H1 (cell line): ENCODE results near the gene CCK. TPM values are rescaled to one million over a fixed set of nuclear protein-coding genes. Genes with fewer than 3 reads are reported as not detected.
A peak's percentile ranks its signal among the peaks of the same experiment; 100 is the strongest.

Experiments
- CTCF ChIA-PET: fragments of 300-600 bp; sonication (Branson Sonifier 250); formaldehyde crosslinking; loops from one replicate; lab custom pipeline; 2021; ENCODE audit not compliant: partially characterized antibody; lab: Charles Lee
- POLR2A ChIA-PET: fragments of 300-600 bp; sonication (Branson Sonifier 250); formaldehyde crosslinking; loops from one replicate; lab custom pipeline; 2021; ENCODE audit warnings: inconsistent platforms; ENCODE audit not compliant: partially characterized antibody; lab: Charles Lee
- DNase-seq, 2 experiments: peaks; one replicate each; pipeline versions ENCODE4 v3.0.0 to v3.0.0-alpha.2; 2010 to 2022; ENCODE audit warnings: low spot score in 2 of 2, low read depth in 1 of 2, mixed read lengths in 1 of 2
- FAIRE-seq: peaks from 2 replicates; lab custom pipeline; 2011; peaks lifted over from hg19 to GRCh38; lab: Jason Lieb, UNC
- H2AFZ ChIP-seq: 2 replicates; pipeline ENCODE4 v1.8.1; 2012; ENCODE audit warnings: low read length, inconsistent platforms
- H2AK5ac ChIP-seq: 2 replicates; pipeline ENCODE4 v1.6.1; 2013; ENCODE audit warnings: low read depth, low read length
- H2BK120ac ChIP-seq: replicated peaks from 2 replicates; pipeline ENCODE3; 2013; ENCODE audit warnings: low read depth, low read length, inconsistent platforms
- H2BK12ac ChIP-seq: 2 replicates; pipeline ENCODE4 v1.6.1; 2013; ENCODE audit warnings: low read depth, low read length
- H2BK15ac ChIP-seq: 2 replicates; pipeline ENCODE4 v1.6.1; 2013; ENCODE audit warnings: low read length
- H2BK20ac ChIP-seq: 2 replicates; pipeline ENCODE4 v1.6.1; 2013; ENCODE audit warnings: low read length
- H2BK5ac ChIP-seq: 2 replicates; pipeline ENCODE4 v1.6.1; 2013; ENCODE audit warnings: low read depth, low read length
- H3K14ac ChIP-seq: 2 replicates; pipeline ENCODE4 v1.6.1; 2013; ENCODE audit warnings: inconsistent platforms; ENCODE audit not compliant: insufficient read length
- H3K18ac ChIP-seq: 2 replicates; pipeline ENCODE4 v1.6.1; 2013; ENCODE audit warnings: low read length; ENCODE audit errors: extremely low read depth
- H3K23ac ChIP-seq: 2 replicates; pipeline ENCODE4 v1.6.1; 2013; ENCODE audit warnings: inconsistent platforms; ENCODE audit not compliant: insufficient read length
- H3K23me2 ChIP-seq: 2 replicates; pipeline ENCODE4 v1.6.1; 2013; ENCODE audit warnings: low read depth, low read length
- H3K27ac ChIP-seq: 2 replicates; pipeline ENCODE4 v1.6.1; 2011; ENCODE audit warnings: low read depth, low read length, inconsistent platforms
- H3K27me3 ChIP-seq, 4 experiments: replicated peaks in 1 of 4; 1 replicate in 1 of 4; 2 replicates in 3 of 4; pipeline versions ENCODE4 v1.6.1 to v1.8.1; 2011 to 2013; ENCODE audit warnings: low read length in 3 of 4, mild to moderate bottlenecking in 3 of 4, inconsistent platforms in 2 of 4, mixed read lengths in 2 of 4, moderate library complexity in 1 of 4; ENCODE audit not compliant: control insufficient read depth in 3 of 4, insufficient read depth in 3 of 4; ENCODE audit errors: extremely low read depth in 1 of 4
- H3K36me3 ChIP-seq, 4 experiments: 2 replicates each; pipeline versions ENCODE4 v1.6.1 to v1.8.1; 2011 to 2013; ENCODE audit warnings: mild to moderate bottlenecking in 4 of 4, low read length in 3 of 4, moderate library complexity in 2 of 4, control low read depth in 1 of 4, inconsistent platforms in 1 of 4; ENCODE audit not compliant: insufficient read depth in 4 of 4, control insufficient read depth in 2 of 4
- H3K4ac ChIP-seq: replicated peaks from 2 replicates; pipeline ENCODE3; 2013; ENCODE audit warnings: low read length, low read depth, mixed read lengths, inconsistent platforms; ENCODE audit not compliant: insufficient read length
- H3K4me1 ChIP-seq, 4 experiments: replicated peaks in 1 of 4; 1 replicate in 1 of 4; 2 replicates in 3 of 4; pipeline versions ENCODE4 v1.6.1 to v1.8.1; 2011 to 2013; ENCODE audit warnings: low read length in 3 of 4, inconsistent platforms in 2 of 4, mixed read lengths in 1 of 4; ENCODE audit not compliant: insufficient read depth in 4 of 4, control insufficient read depth in 3 of 4
- H3K4me2 ChIP-seq, 2 experiments: 2 replicates each; pipeline versions ENCODE4 v1.6.1 to v1.8.1; 2011 to 2013; ENCODE audit warnings: low read depth in 2 of 2, low read length in 2 of 2, control low read depth in 1 of 2, inconsistent platforms in 1 of 2, mild to moderate bottlenecking in 1 of 2; ENCODE audit not compliant: insufficient read depth in 1 of 2
- H3K4me3 ChIP-seq, 4 experiments: fragments of 200-600, 300-600 bp in 1 of 4; sonication (generic), shearing (Covaris generic), sonication (Bioruptor Twin) in 1 of 4; 2 replicates each; pipeline versions ENCODE4 v1.5.1 to v1.8.1; 2011 to 2016; ENCODE audit warnings: low read length in 4 of 4, low read depth in 3 of 4, control low read depth in 2 of 4, inconsistent platforms in 2 of 4, mild to moderate bottlenecking in 2 of 4, mixed read lengths in 1 of 4, moderate library complexity in 1 of 4; ENCODE audit not compliant: insufficient read depth in 2 of 4; ENCODE audit errors: extremely low read depth in 1 of 4
- H3K56ac ChIP-seq: replicated peaks from 2 replicates; pipeline ENCODE3; 2013; ENCODE audit warnings: low read depth, mild to moderate bottlenecking, mixed read lengths, low read length, inconsistent platforms; ENCODE audit not compliant: insufficient read length
- H3K79me1 ChIP-seq: 2 replicates; pipeline ENCODE4 v1.6.1; 2013; ENCODE audit warnings: low read depth, low read length, control low read depth
- H3K79me2 ChIP-seq, 2 experiments: 2 replicates each; pipeline versions ENCODE4 v1.6.1 to v1.8.1; 2012 to 2013; ENCODE audit warnings: low read length in 2 of 2, mild to moderate bottlenecking in 2 of 2, inconsistent platforms in 1 of 2; ENCODE audit not compliant: insufficient read depth in 2 of 2, control insufficient read depth in 1 of 2
- H3K9ac ChIP-seq, 4 experiments: replicated peaks in 1 of 4; 1 replicate in 1 of 4; 2 replicates in 3 of 4; pipeline versions ENCODE4 v1.6.1 to v1.8.1; 2011 to 2013; ENCODE audit warnings: low read depth in 3 of 4, low read length in 3 of 4, control low read depth in 2 of 4, mild to moderate bottlenecking in 2 of 4, moderate library complexity in 2 of 4, inconsistent platforms in 1 of 4; ENCODE audit errors: extremely low read depth in 1 of 4
- H3K9me3 ChIP-seq, 2 experiments: 2 replicates each; pipeline versions ENCODE4 v1.6.1 to v1.8.1; 2012 to 2013; ENCODE audit warnings: mild to moderate bottlenecking in 2 of 2, moderate library complexity in 2 of 2, control low read depth in 1 of 2, inconsistent platforms in 1 of 2, low read depth in 1 of 2, low read length in 1 of 2, mixed read lengths in 1 of 2; ENCODE audit not compliant: insufficient read depth in 2 of 2
- H4K20me1 ChIP-seq, 2 experiments: replicated peaks in 1 of 2; 2 replicates each; pipeline versions ENCODE3 to v1.8.1; 2011 to 2013; ENCODE audit warnings: inconsistent platforms in 2 of 2, low read length in 2 of 2, mild to moderate bottlenecking in 1 of 2; ENCODE audit not compliant: insufficient read depth in 2 of 2, control insufficient read depth in 1 of 2
- H4K5ac ChIP-seq: 2 replicates; pipeline ENCODE4 v1.6.1; 2013; ENCODE audit warnings: low read length, low read depth, mixed read lengths, inconsistent platforms; ENCODE audit not compliant: insufficient read length
- H4K8ac ChIP-seq: 2 replicates; pipeline ENCODE4 v1.8.0; 2013; ENCODE audit warnings: mild to moderate bottlenecking, moderate library complexity, low read length, inconsistent platforms; ENCODE audit not compliant: insufficient read depth; ENCODE audit errors: extremely low read depth
- H4K91ac ChIP-seq: replicated peaks from 2 replicates; pipeline ENCODE3; 2013; ENCODE audit warnings: low read length, mixed read lengths, inconsistent platforms; ENCODE audit not compliant: insufficient read length
- HDAC2 ChIP-seq, 2 experiments: fragments of 300-600 bp in 1 of 2; sonication (generic) in 1 of 2; IDR thresholded peaks; 2 replicates each; pipeline ENCODE4 v1.6.1; 2011 to 2012; ENCODE audit warnings: low read depth in 2 of 2, low read length in 2 of 2, mild to moderate bottlenecking in 2 of 2, moderate library complexity in 2 of 2, borderline replicate concordance in 1 of 2, inconsistent platforms in 1 of 2
- SP2 ChIP-seq: IDR thresholded peaks from 2 replicates; pipeline ENCODE4 v1.6.1; 2012; ENCODE audit warnings: mild to moderate bottlenecking, low read length, inconsistent platforms
- WGBS, 2 experiments: shearing (Covaris generic) in 1 of 2; methylation state at CpG; one replicate each; pipeline versions ENCODE4 v1.1.6 to v1.1.7; 2013 to 2015; ENCODE audit warnings: low lambda C conversion rate in 2 of 2, mixed read lengths in 2 of 2, inconsistent platforms in 1 of 2, low coverage in 1 of 2, missing lambda C conversion rate in 1 of 2; ENCODE audit not compliant: insufficient replicate concordance in 2 of 2, insufficient coverage in 1 of 2, insufficient read length in 1 of 2; ENCODE audit errors: extremely low coverage in 1 of 2, missing lambda C conversion rate in 1 of 2; 5-methylcytosine and 5-hydroxymethylcytosine counted together
- polyA plus RNA-seq, 7 experiments: library from polyadenylated mRNA; depleted of rRNA in 3 of 7; stranded (reverse) in 5 of 7; unstranded in 2 of 7; fragments of >200 nt in 5 of 7; fragments of 200-250 nt in 2 of 7; gene quantifications; 1 replicate in 5 of 7; 2 replicates in 1 of 7; 4 replicates in 1 of 7; pipeline versions ENCODE4 v1.2.1 to v1.2.3, GENCODE V29; 2011 to 2013; ENCODE audit warnings: missing spikeins in 2 of 7, mixed read lengths in 2 of 7
- total RNA-seq: library from RNA; stranded (reverse); fragmentation: NEBNext Ultra II Directional; extraction: Animal tissue kit (Norgen Biotek cat#: 25700); gene quantifications from 2 replicates; pipeline ENCODE4 v1.2.1, GENCODE V29; 2021

Gene CCK
- total and polyA plus RNA-seq, 2 of the 8 experiments (the other 6 are each of a cell fraction or from before 2014, with no cell fraction given), result 0.99 to 2.8 TPM

- Histone ChIP-seq H3K4me2 (no peak overlapping the region), H3K4me3 (no peak overlapping the region)
- CTCF ChIA-PET, result interaction anchor here (0.7 to 2.8 kb wide), 4 partner anchors 8 to 564 kb away, joined by 3 to 14 read pairs (median 4); no protein-coding TSS in a partner anchor
Measured at GRCh38 chr3:42265059-42265991, 660 bp downstream of the CCK start.

More at GRCh38 chr3:42265059-42265991, 660 bp downstream of the CCK start:
- POLR2A ChIA-PET, result interaction anchor here (0.7 kb wide), 1 partner anchor 341 kb away, joined by 3 read pairs; no protein-coding TSS in a partner anchor
- Histone ChIP-seq H2BK120ac (no peak overlapping the region), H2BK15ac (no peak overlapping the region), H3K4me1 (peaks cover 0 to 9% (median 1%) of the 10 kb centered on the region in 4 experiments; a peak in 5 of 7 replicates), H4K91ac (no peak overlapping the region), H2BK5ac (no peak overlapping the region), H4K8ac (peak overlapping the region; percentile 6; the same call in 1 of the 2 replicates), H4K5ac (no peak overlapping the region), H2BK12ac (no peak overlapping the region), H4K20me1 (no peaks in the 10 kb centered on the region), H3K23me2 (peaks cover 4% of the 10 kb centered on the region), H3K36me3 (no peaks in the 10 kb centered on the region), H3K9ac (no peak overlapping the region), H2BK20ac (no peak overlapping the region), H3K4ac (no peak overlapping the region), H3K14ac (no peak overlapping the region), H3K18ac (no peak overlapping the region; the same call in 1 of the 2 replicates), H3K23ac (no peak overlapping the region), H3K27ac (no peak overlapping the region), H2AK5ac (no peak overlapping the region), H3K27me3 (peaks cover 2 to 31% (median 30%) of the 10 kb centered on the region in 4 experiments), H3K56ac (no peak overlapping the region), H2AFZ (no peak overlapping the region; the same call in 1 of the 2 replicates), H3K79me1 (no peaks in the 10 kb centered on the region), H3K9me3 (no peaks in the 10 kb centered on the region; a peak in 1 of 4 replicates), H3K79me2 (no peaks in the 10 kb centered on the region)
- 90% methylated on average over 40 of the region's 60 CpGs; no CpG with 5 or more reads in 1 of the 2 experiments for WGBS, 2 experiments
- DNase-seq (no peak), FAIRE-seq (no peak)
- TF ChIP-seq SP2, result no peak
- TF ChIP-seq HDAC2 (IDR thresholded peaks at IDR 0.05; ENCODE audit: borderline replicate concordance in 1 of 2, low read depth in 2 of 2, low read length in 2 of 2), result 0 out of 4 replicates have a peak, but pooled peaks of 1 of the 2 experiments have one; percentile 18
